Measurements from ENCODE around the gene KIRREL3. TPM values are rescaled to one million over a fixed set of nuclear protein-coding genes. Genes with fewer than 3 reads are reported as not detected.

Gene KIRREL3
- total and polyA plus RNA-seq, 2 donors (not counting 3 experiments of a cell fraction or from before 2014, with no cell fraction given), result not detected

DNA sequence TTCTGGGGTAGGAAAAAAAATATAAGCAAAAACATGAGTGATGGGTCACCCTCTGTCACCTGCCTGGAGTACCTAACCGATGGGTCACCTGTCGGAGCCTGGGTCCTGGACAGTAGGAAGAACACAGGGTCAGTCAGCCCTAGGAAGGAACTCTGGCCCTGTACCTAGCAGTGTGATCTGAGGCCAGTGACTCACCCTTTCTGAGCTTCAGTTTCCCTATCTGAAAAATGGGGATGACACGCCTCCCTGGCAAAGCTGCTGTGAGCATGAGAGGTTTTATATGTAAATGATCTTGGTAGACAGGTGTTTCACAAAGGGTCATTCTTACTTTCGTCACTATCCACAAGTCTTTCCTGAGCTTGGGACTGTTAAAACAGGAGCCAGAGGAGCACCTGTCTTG, 463.1 kb downstream of the KIRREL3 start:
- intact Hi-C loops (cut with micrococcal nuclease) (no loop called here), dilution Hi-C loops (cut with MboI; ENCODE audit: extremely low pct_ligation_motif_present, low sequenced_read_pairs) (no loop called here)
- H4K20me1 ChIP-seq (replicated peaks; ENCODE audit: control insufficient read depth, extremely low read depth, insufficient read depth, low read length), result no peaks in the 10 kb centered on the region
- H3K4me2 ChIP-seq (ENCODE audit: insufficient read depth, low read length), result no peak overlapping the region
- no peaks in the 10 kb centered on the region for H3K9me3 ChIP-seq (replicated peaks; ENCODE audit: control insufficient read depth, insufficient read depth, low read length)
- no peaks in the 10 kb centered on the region for H3K27me3 ChIP-seq (ENCODE audit: control insufficient read depth in 2 of 2, insufficient read depth in 2 of 2, low read length in 2 of 2)
- FAIRE-seq (no peak), DNase-seq (ENCODE audit: low read depth, low spot score) (no peak)
- H3K27ac ChIP-seq (ENCODE audit: insufficient read depth, low read depth, low read length), result no peak overlapping the region
- H3K9ac ChIP-seq (replicated peaks; ENCODE audit: extremely low read depth, insufficient read depth, low read length), result no peak overlapping the region
- peaks cover 2% of the 10 kb centered on the region for H3K9me1 ChIP-seq (replicated peaks; ENCODE audit: control insufficient read depth, extremely low read depth, insufficient read depth, low read length)
- no peaks in the 10 kb centered on the region for H3K4me1 ChIP-seq (ENCODE audit: control insufficient read depth, extremely low read depth, insufficient read depth, low read length)
- H3K36me3 ChIP-seq (ENCODE audit: control insufficient read depth in 2 of 2, extremely low read depth in 1 of 2, insufficient read depth in 2 of 2, low read length in 2 of 2), result no peaks in the 10 kb centered on the region
- no peak overlapping the region for H2AFZ ChIP-seq (ENCODE audit: low read depth, low read length)
- no peaks in the 10 kb centered on the region for H3K79me2 ChIP-seq (ENCODE audit: control insufficient read depth, insufficient read depth, low read length)
- TF ChIP-seq CTCF (IDR thresholded peaks at IDR 0.05; ENCODE audit: extremely low read depth in 1 of 2, insufficient read depth in 1 of 2, low read depth in 1 of 2, low read length in 2 of 2) (no peak), GATA2 (IDR thresholded peaks at IDR 0.05; ENCODE audit: insufficient read depth, insufficient read length, low read depth, low read length) (no peak), JUN (IDR thresholded peaks at IDR 0.05; ENCODE audit: borderline replicate concordance, insufficient read depth, insufficient read length, low read depth) (no peak), EZH2 (IDR thresholded peaks at IDR 0.05; ENCODE audit: borderline replicate concordance, low read depth, low read length, severe bottlenecking) (no peak), POLR2A (IDR thresholded peaks at IDR 0.05; ENCODE audit: low read depth, low read length) (no peak), MAX (IDR thresholded peaks at IDR 0.05; ENCODE audit: insufficient read depth, insufficient read length) (no peak), POLR2AphosphoS5 (IDR thresholded peaks at IDR 0.05; ENCODE audit: insufficient read depth, low read depth, low read length) (no peak)
- ChIA-PET POLR2A (no interaction called here), CTCF (no interaction called here)
- no TSS peak for BruUV-seq (replicated peaks)
- no peak overlapping the region for H3K4me3 ChIP-seq (replicated peaks in 1 of 3; ENCODE audit: insufficient read depth in 1 of 3, low read depth in 1 of 3, low read length in 3 of 3)

Data from endothelial cell of umbilical vein (primary cell).